ENCODE data around the gene KRTAP5-3.
"Not testable (repeated sequence)": the region's sequence is repeated elsewhere in the genome, so short reads cannot be mapped to it uniquely, and the experiment has no call there.

KRTAP5-3 gene

GRCh38 chr11:1619449-1619848, 11.2 kb upstream of the KRTAP5-3 start:
- peak; percentile 67 for DNase-seq (ENCODE audit: low spot score)

DNA sequence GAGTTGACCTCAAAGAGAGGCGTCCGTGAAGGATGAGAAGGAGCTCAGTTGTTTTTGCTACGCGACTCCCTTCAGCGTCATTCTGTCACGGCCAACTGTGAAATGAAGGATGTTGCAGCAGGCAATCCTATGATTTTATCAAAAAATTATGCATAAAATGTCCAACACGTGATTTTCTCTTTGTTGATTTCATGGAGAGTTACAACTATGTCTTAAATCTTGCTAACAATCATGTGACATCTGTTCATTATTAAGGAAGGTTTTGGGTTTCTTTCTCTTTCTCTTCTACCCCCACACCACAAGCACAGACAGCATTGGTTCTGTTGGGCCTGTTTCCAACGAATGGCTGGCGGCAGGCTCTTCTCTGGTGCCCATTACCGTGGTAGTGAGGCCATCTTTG, 10.0 kb upstream of the KRTAP5-3 start:
- no peak for DNase-seq (ENCODE audit: low spot score)

GRCh38 chr11:1607901-1608300, 362 bp downstream of the KRTAP5-3 start:
- DNase-seq (ENCODE audit: low spot score) = not testable (repeated sequence)

GRCh38 chr11:1607156-1607845, 962 bp downstream of the KRTAP5-3 start:
- not testable (repeated sequence) for DNase-seq (ENCODE audit: low spot score)

- not testable (repeated sequence) for DNase-seq (ENCODE audit: low spot score)
Measured at GRCh38 chr11:1605923-1606322, 2.3 kb downstream of the KRTAP5-3 start.

DNA sequence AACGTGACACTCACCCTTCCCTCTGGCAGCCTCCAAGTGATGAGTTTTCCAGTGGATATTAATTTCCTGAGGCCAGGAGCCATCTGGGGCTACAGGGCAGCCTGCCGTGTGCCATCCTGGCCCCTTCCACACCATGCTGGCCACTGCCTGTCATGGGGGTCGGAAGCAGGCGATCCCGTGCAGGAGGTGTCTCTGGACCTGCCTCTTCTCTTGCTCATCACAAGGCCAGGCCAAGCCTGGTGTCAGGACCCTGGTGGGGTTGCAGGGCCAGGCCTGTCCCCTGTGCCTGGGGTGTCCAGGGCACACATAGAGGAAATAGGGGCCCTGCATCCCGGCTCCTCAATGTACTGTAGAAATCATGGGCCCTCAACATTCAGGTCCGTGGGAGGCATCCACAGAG, 3.6 kb downstream of the KRTAP5-3 start:
- no peak for DNase-seq (ENCODE audit: low spot score)

GRCh38 chr11:1604181-1604580, 4.1 kb downstream of the KRTAP5-3 start:
- no peak for DNase-seq (ENCODE audit: low spot score)

DNA sequence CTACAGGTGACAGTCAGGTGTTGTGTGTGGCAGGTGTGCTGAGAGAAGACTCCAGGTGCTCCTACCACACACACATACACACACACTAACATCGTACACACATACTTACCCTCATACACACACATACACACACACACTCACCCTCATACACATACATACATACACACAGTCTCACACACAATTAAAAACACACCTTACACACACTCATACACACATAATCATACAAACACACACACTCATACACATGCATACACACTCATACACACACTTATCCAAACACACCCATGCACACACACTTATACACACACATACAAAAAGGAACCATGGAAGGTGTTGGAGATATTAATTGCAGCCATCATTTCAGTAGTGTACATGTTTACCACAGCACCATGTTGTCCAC, 4.6 kb downstream of the KRTAP5-3 start:
- no peak for DNase-seq (ENCODE audit: low spot score)

GRCh38 chr11:1601663-1602062, 6.6 kb downstream of the KRTAP5-3 start:
- DNase-seq (ENCODE audit: low spot score) = not testable (repeated sequence)

DNA sequence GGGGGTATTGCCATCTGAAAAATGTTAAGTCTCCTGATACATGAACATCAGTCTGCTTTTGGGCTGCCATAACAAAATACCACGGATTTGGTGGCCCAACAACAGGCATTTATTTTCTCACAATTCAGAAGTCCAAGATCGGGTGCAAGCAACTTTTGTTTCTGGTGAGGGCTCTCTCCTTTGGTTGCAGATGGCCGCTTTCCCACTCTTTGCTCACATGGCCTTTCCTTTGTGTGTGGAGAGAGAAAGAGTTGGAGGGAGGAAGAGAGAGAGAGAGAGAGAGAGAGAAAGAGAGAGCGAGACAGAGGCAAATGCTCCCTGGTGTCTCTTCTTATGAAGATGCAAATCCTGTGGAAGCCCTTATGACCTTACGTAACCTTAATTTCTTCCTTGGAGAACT, 7.6 kb downstream of the KRTAP5-3 start:
- DNase-seq (ENCODE audit: low spot score) = no peak

- DNase-seq (ENCODE audit: low spot score) = no peak
Measured at GRCh38 chr11:1598816-1599215, 9.4 kb downstream of the KRTAP5-3 start.

DNA sequence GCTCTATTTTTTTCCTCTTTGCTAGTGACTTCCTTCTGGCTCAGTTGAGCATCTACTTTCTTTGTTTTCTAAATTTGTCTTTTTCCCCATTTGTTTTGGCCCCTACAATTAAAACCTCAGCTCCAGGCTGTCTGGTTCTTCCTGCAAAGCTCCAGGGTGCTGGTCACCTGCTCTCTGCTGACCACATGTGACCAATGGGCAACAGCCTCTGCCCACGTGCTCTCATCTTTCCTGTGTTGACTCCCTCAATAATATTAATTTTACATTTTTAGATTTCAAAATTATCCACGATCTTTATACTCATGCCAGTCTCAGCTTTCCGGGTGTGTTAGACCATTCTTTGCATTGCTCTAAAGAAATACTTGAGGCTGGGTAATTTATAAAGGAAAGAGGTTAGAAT, 9.9 kb downstream of the KRTAP5-3 start:
- not testable (repeated sequence) for DNase-seq (ENCODE audit: low spot score)

GRCh38 chr11:1597994-1598380, 10.3 kb downstream of the KRTAP5-3 start, which contains the start of gene KRTAP5-2:
Gene KRTAP5-2, minus strand, starts transcription at chr11:1598294. Its CDS starts 44 bp downstream, at chr11:1598250.
- DNase-seq (ENCODE audit: low spot score) = no peak

DNA sequence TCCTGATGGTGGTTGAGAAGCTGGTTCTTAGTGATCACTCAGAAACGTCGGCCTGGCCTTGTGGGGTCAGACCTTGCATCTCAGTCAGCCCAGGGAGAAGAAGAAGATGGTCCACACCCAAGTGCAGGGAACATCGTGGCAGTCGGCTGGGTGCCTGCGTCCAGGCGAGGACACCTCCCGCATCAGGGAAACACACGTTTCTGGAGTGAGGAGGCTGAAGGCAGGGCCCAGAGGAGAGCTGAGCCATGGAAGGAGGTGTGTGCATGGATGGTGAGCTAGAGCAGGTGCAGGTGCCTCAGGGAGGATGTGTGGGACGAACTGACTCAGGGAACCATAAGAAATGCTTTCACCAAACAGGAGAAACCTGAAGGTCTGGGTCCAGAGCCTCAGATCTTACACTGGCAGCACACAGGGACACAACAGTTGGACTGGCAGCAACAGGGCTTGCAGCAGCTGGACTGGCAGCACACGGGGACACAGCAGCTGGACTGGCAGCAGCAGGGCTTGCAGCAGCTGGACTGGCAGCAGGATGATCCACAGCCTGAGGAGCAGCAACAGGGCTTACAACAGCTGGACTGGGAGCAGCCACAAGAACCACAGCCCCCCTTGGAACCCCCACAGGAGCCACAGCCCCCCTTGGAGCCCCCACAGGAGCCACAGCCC, 10.8 kb downstream of the KRTAP5-3 start:
- no peak for DNase-seq (ENCODE audit: low spot score)

GRCh38 chr11:1596576-1597121, 11.6 kb downstream of the KRTAP5-3 start:
- DNase-seq (ENCODE audit: low spot score) = not testable (repeated sequence)

- DNase-seq (ENCODE audit: low spot score) = not testable (repeated sequence)
Measured at GRCh38 chr11:1595994-1596575, 12.2 kb downstream of the KRTAP5-3 start.

GRCh38 chr11:1592628-1593027, 15.6 kb downstream of the KRTAP5-3 start:
- DNase-seq (ENCODE audit: low spot score) = no peak

DNA sequence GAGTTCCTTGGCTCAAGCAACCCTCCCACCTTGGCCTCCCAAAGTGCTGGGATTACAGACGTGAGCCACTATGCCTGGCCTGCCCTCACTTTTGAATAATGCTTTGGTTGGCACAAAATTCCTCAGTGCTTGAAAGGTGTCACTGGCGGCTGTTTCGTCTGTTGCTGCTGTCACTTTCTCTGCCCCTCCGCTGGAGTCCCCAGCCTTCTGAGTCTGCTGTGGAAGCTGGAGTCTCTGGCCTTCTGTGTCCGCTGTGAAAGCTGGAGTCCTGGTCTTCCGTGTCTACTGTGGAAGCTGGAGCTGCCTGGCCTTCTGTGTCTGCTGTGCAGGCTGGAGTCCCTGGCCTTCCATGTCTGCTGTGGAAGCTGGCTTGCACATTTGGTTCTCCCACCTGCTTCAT, 18.3 kb downstream of the KRTAP5-3 start:
- no peak for DNase-seq (ENCODE audit: low spot score)

DNA sequence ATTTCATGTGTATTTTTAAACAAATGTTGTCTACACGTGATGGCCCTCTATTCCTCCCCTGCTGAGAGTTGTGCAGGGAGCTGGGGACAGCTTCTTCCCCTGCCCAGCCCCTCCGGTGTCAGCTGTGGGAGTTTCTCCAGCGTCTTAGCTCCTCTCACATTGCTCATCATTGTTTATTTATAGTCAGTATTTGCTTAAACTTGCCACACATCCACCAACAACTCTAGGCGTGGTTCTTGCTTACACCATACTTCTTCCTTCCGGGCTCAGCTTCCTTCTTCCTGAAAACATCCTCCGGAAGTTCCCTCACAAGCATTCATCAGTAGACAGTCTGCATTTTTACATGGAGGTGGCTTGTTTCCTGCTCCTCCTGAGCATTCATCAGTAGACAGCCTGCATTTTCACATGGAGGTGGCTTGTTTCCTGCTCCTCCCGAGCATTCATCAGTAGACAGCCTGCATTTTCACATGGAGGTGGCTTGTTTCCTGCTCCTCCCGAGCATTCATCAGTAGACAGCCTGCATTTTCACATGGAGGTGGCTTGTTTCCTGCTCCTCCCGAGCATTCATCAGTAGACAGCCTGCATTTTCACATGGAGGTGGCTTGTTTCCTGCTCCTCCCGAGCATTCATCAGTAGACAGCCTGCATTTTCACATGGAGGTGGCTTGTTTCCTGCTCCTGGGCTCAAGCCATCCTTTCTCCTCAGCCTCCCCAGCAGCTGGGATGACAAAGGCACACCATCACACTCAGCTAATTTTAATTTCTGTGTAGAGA, 18.9 kb downstream of the KRTAP5-3 start:
- DNase-seq (ENCODE audit: low spot score) = peak; percentile 43

GRCh38 chr11:1586699-1587098, 21.6 kb downstream of the KRTAP5-3 start:
- no peak for DNase-seq (ENCODE audit: low spot score)

DNA sequence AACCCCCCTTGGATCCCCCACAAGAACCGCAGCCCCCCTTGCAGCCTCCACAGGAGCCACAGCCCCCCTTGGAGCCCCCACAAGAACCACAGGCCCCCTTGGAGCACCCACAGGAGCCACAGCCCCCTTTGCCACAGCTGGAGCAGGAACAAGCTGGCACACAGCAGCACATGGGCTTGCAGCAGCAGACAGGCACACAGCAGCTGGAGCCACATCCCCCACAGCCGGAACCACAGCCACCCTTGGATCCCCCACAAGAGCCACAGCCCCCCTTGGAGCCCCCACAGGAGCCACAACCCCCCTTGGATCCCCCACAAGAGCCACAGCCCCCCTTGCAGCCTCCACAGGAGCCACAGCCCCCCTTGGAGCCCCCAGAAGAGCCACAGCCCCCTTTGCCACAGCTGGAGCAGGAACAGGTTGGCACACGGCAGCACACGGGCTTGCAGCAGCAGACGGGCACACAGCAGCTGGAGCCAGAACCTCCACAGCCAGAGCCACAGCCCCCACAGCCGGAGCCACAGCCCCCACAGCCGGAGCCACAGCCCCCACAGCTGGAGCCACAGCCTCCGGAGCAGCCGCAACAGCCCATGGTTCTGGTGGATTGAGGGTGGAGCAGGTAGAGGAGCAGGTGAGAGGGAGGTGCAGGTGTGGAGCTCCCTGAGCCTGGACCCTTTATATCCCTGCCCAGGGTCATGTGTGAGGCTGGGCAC, 23.4 kb downstream of the KRTAP5-3 start, which contains the start of gene KRTAP5-1:
Gene KRTAP5-1 (minus strand): TSS at position 623 of the 710 bp plus-strand sequence. CDS start 34 bp downstream, at position 589.
- not testable (repeated sequence) for DNase-seq (ENCODE audit: low spot score)
